Pancreas (tissue), 10 donors: Measurements from ENCODE around the gene PTPN11. TPM values are rescaled to one million over a fixed set of nuclear protein-coding genes. Genes with fewer than 3 reads are reported as not detected.

Source experiments
- ATAC-seq, 4 donors: fragments of 200-7000 bp; cut with Tn5 transposase; one replicate each; pipeline versions ENCODE4 v1.8.0 to v1.9.1; 2020; ENCODE audit warnings: mild to moderate bottlenecking in 4 of 4, moderate library complexity in 4 of 4
- DNase-seq, 6 donors: peaks; one replicate each; pipeline ENCODE4 v3.0.0-alpha.2; 2020
- FAIRE-seq: peaks from 2 replicates; lab custom pipeline; 2012; peaks lifted over from hg19 to GRCh38; lab: Jason Lieb, UNC
- H3K27ac ChIP-seq, 4 donors: fragments of 200-600 bp; sonication (generic); 1 replicate in 3 of 4; 2 replicates in 1 of 4; pipeline versions ENCODE4 v1.5.0 to v1.8.0; 2020
- H3K27me3 ChIP-seq, 4 donors: fragments of 200-600 bp; one replicate each; pipeline ENCODE4 v1.8.0; 2021
- H3K36me3 ChIP-seq, 3 donors: fragments of 200-600 bp; sonication (generic) in 1 of 3; one replicate each; pipeline versions ENCODE4 v1.5.0 to v1.8.0; 2020 to 2021
- H3K4me1 ChIP-seq, 3 donors: fragments of 200-600 bp; one replicate each; pipeline ENCODE4 v1.8.0; 2021
- H3K4me3 ChIP-seq, 4 donors: fragments of 200-600 bp; sonication (generic) in 2 of 4; one replicate each; pipeline versions ENCODE4 v1.5.0 to v1.8.0; 2020 to 2021
- H3K9me3 ChIP-seq, 4 donors: fragments of 200-600 bp; one replicate each; pipeline ENCODE4 v1.8.0; 2021
- WGBS, 2 donors: extraction: QIAGEN DNeasy Blood & Tissue Kit; methylation state at CpG; one replicate each; pipeline ENCODE4 v1.1.7; 2013; 5-methylcytosine and 5-hydroxymethylcytosine counted together
- intact Hi-C, 3 donors: fragments of 100-400 bp; cut with DNase I; formaldehyde crosslinking; loops; one replicate each; pipeline versions ENCODE4 v1.11.1 to v1.14.2; 2022
- polyA plus RNA-seq, 2 donors: library from polyadenylated mRNA; stranded (reverse); fragments of 200-250 nt; gene quantifications; one replicate each; pipeline ENCODE4 v1.2.3, GENCODE V29; 2013
- total RNA-seq, 6 donors: library from RNA; stranded (reverse); fragmentation: NEBNext Ultra II Directional in 4 of 6; extraction: Animal tissue kit (Norgen Biotek cat#: 25700) in 4 of 6; gene quantifications; one replicate each; pipeline versions ENCODE4 v1.2.1 to v1.2.4, GENCODE V29; 2021 to 2023
- TF ChIP-seq, protein P1 (sequence below), 4 donors: fragments of 200-600 bp; sonication (generic) in 3 of 4; IDR thresholded peaks; one replicate each; pipeline versions ENCODE4 v1.5.0 to v1.8.0; 2021; ENCODE audit warnings: antibody characterized with exemption in 4 of 4
- donor health status: healthy with polysubstance abuse.
- donor health status: DM: no; HTN: no; CAD: no; lungs with moderate emphysema.
- donor health status: DM: no; HTN: no; CAD: no.
- donor health status: control.
- donor health status: control.
- donor health status: Bipolar disorder and iron deficiency.
- donor health status: DM: yes; HTN: yes; CAD: no.
- donor health status: DM: no; HTN: no; CAD: no.
- donor health status: DM: no; HTN: no; CAD: no.
- donor health status: DM: yes; HTN: yes; CAD: no.

PTPN11 gene
- total and polyA plus RNA-seq, 8 donors, result 12.4 to 51.1 (median 32.7) TPM

- Histone ChIP-seq H3K9me3 (no peaks in the 10 kb centered on the region), H3K4me3 (no peak overlapping the region), H3K27me3 (no peaks in the 10 kb centered on the region), H3K36me3 (no peaks in the 10 kb centered on the region), H3K4me1 (no peaks in the 10 kb centered on the region), H3K27ac (no peak overlapping the region)
- intact Hi-C loops, result no loop called here
- FAIRE-seq (no peak), DNase-seq (no peak), ATAC-seq (no peak)
- 61 to 77% methylated on average over 6 of the region's 6 CpGs for WGBS, 2 donors
- TF ChIP-seq, protein P1, sequence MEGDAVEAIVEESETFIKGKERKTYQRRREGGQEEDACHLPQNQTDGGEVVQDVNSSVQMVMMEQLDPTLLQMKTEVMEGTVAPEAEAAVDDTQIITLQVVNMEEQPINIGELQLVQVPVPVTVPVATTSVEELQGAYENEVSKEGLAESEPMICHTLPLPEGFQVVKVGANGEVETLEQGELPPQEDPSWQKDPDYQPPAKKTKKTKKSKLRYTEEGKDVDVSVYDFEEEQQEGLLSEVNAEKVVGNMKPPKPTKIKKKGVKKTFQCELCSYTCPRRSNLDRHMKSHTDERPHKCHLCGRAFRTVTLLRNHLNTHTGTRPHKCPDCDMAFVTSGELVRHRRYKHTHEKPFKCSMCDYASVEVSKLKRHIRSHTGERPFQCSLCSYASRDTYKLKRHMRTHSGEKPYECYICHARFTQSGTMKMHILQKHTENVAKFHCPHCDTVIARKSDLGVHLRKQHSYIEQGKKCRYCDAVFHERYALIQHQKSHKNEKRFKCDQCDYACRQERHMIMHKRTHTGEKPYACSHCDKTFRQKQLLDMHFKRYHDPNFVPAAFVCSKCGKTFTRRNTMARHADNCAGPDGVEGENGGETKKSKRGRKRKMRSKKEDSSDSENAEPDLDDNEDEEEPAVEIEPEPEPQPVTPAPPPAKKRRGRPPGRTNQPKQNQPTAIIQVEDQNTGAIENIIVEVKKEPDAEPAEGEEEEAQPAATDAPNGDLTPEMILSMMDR (IDR thresholded peaks at IDR 0.05), result no peak
Measured at GRCh38 chr12:112536367-112536730, 117.6 kb downstream of the PTPN11 start.

DNA sequence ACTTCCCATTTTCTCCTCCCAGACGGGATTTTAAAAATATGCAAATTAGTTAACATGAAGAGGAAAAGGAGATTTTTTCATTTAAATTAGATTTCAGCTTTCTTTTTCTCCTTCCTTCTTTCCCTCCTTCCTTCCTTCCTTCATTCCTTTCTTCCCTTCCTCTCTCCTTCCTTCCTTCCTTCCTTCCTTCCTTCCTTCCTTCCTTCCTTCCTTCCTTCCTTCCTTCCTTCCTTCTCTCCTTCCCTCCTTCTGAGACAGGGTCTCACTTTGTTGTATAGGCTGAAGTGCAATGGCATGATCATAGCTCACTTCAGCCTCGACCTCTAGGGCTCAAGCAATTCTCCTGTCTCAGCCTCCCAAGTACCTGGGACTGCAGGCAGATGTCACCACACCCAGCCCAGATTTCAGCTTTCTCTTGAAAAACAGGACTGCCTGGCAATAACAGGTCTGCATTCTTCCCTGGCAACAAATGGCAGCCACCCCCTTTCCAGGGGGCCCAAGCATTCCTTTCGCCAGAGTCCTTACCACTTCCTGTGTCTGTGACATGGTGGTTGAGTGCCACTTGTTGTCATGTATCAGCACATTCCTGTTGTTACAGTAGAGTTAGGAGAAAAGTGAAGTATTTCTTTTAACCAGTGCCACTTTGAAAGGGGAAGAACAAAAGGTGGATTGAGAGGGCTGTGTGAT lies 119.1 kb downstream of the PTPN11 start:
- H3K27ac ChIP-seq, result no peak overlapping the region
- no peaks in the 10 kb centered on the region for H3K4me1 ChIP-seq
- H3K36me3 ChIP-seq, result no peaks in the 10 kb centered on the region
- no peak for DNase-seq
- no peaks in the 10 kb centered on the region for H3K9me3 ChIP-seq
- H3K27me3 ChIP-seq, result no peaks in the 10 kb centered on the region
- WGBS, 2 donors, result 47 to 64% methylated on average over 3 of the region's 3 CpGs
- ATAC-seq, result no peak
- FAIRE-seq, result no peak
- TF ChIP-seq, protein P1 (IDR thresholded peaks at IDR 0.05), result no peak
- H3K4me3 ChIP-seq, result no peak overlapping the region
- intact Hi-C loops, result no loop called here

DNA sequence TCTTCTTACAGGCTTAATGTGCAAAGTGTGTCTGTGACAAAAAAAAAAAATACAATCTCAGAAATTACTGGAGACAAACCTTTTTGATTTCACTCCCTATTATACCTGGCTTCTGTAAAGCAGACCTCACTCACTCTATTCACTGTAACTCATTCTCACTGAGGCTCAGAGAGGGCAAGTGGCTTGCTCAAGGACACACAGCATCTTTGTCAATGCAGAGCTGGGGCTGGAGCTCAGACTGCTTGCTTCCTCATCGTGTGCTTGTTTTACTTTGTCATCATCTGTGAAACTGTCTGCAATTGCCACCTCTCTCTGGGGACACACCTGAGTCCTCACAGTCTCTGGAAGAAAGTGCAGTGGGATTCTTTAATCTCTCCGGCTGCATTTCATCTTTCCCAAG lies 120.0 kb downstream of the PTPN11 start:
- TF ChIP-seq, protein P1 (IDR thresholded peaks at IDR 0.05), result no peak
- DNase-seq (no peak), ATAC-seq (no peak), FAIRE-seq (no peak)
- Histone ChIP-seq H3K27ac (no peak overlapping the region), H3K4me1 (no peaks in the 10 kb centered on the region), H3K36me3 (no peaks in the 10 kb centered on the region), H3K4me3 (no peak overlapping the region), H3K27me3 (no peaks in the 10 kb centered on the region), H3K9me3 (no peaks in the 10 kb centered on the region)
- WGBS, 2 donors, result 22 to 36% methylated on average over 2 of the region's 2 CpGs
- intact Hi-C loops, result no loop called here

- DNase-seq (no peak), ATAC-seq (no peak), FAIRE-seq (no peak)
- Histone ChIP-seq H3K4me1 (no peaks in the 10 kb centered on the region), H3K4me3 (no peak overlapping the region), H3K27me3 (no peaks in the 10 kb centered on the region), H3K9me3 (no peaks in the 10 kb centered on the region), H3K27ac (no peak overlapping the region), H3K36me3 (no peaks in the 10 kb centered on the region)
- 16 to 25% methylated on average over 3 of the region's 3 CpGs for WGBS, 2 donors
- TF ChIP-seq, protein P1 (IDR thresholded peaks at IDR 0.05), result no peak
- intact Hi-C loops, result no loop called here
Measured at GRCh38 chr12:112539221-112539620, 120.5 kb downstream of the PTPN11 start.

GRCh38 chr12:112540021-112540420 lies 121.3 kb downstream of the PTPN11 start:
- FAIRE-seq (no peak), ATAC-seq (no peak), DNase-seq (no peak)
- no peak overlapping the region for H3K27ac ChIP-seq
- no peak overlapping the region for H3K4me3 ChIP-seq
- H3K36me3 ChIP-seq, result no peaks in the 10 kb centered on the region
- intact Hi-C loops, result no loop called here
- H3K4me1 ChIP-seq, result no peaks in the 10 kb centered on the region
- 46 to 51% methylated on average over 5 of the region's 5 CpGs for WGBS, 2 donors
- H3K9me3 ChIP-seq, result no peaks in the 10 kb centered on the region
- H3K27me3 ChIP-seq, result no peaks in the 10 kb centered on the region
- TF ChIP-seq, protein P1 (IDR thresholded peaks at IDR 0.05), result no peak
